Liver (tissue), 3 donors: ENCODE results near the gene OR5B21.

Experiments
- GABPA ChIP-seq, 2 donors: IDR thresholded peaks in 1 of 2; conservative IDR thresholded peaks in 1 of 2; 2 replicates each; pipeline ENCODE4 v1.6.1; 2016; ENCODE audit warnings: antibody characterized with exemption in 2 of 2, mild to moderate bottlenecking in 1 of 2, moderate library complexity in 1 of 2
- HNF4A ChIP-seq, 2 donors: conservative IDR thresholded peaks; 2 replicates each; pipeline ENCODE4 v1.6.1; 2016; ENCODE audit warnings: antibody characterized with exemption in 2 of 2, mild to moderate bottlenecking in 2 of 2
- SP1 ChIP-seq: IDR thresholded peaks from 2 replicates; pipeline ENCODE4 v1.6.1; 2018; ENCODE audit warnings: antibody characterized with exemption, mild to moderate bottlenecking
- TF ChIP-seq, protein P1 (sequence below): IDR thresholded peaks from 2 replicates; pipeline ENCODE4 v1.6.1; 2016; ENCODE audit warnings: antibody characterized with exemption, mild to moderate bottlenecking
- TF ChIP-seq, protein P2 (sequence below): fragments of 150-350 bp; IDR thresholded peaks from 2 replicates; pipeline ENCODE4 v1.5.1; 2017; ENCODE audit warnings: improper control_type of control experiment, low read depth, low read length; ENCODE audit not compliant: missing input control
- donor health status: healthy.
- donor health status: healthy.

DNA sequence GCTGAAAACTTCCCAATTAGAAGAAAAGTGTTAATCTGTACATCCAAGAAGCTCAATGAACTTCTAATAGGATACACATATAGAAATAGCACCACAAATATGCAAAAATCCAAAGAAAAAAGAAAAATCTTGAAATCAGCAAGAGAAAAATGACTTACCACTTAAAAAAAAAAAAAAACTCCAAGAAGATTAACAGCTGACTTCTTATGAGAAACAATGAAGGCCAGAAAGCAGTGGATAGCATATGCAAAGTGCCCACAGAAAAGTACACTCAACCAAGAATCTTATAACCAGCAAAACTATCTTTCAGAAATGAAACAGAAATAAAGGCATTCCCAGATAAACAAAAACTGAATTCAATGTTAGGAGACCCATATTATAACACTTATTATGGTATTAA lies 36.0 kb downstream of the OR5B21 start:
- TF ChIP-seq GABPA (IDR thresholded peaks at IDR 0.05 in 1 of 2, conservative IDR thresholded peaks at IDR 0.05 in 1 of 2) (no peak), SP1 (no peak), HNF4A (conservative IDR thresholded peaks at IDR 0.05) (no peak)
- TF ChIP-seq, protein P1, sequence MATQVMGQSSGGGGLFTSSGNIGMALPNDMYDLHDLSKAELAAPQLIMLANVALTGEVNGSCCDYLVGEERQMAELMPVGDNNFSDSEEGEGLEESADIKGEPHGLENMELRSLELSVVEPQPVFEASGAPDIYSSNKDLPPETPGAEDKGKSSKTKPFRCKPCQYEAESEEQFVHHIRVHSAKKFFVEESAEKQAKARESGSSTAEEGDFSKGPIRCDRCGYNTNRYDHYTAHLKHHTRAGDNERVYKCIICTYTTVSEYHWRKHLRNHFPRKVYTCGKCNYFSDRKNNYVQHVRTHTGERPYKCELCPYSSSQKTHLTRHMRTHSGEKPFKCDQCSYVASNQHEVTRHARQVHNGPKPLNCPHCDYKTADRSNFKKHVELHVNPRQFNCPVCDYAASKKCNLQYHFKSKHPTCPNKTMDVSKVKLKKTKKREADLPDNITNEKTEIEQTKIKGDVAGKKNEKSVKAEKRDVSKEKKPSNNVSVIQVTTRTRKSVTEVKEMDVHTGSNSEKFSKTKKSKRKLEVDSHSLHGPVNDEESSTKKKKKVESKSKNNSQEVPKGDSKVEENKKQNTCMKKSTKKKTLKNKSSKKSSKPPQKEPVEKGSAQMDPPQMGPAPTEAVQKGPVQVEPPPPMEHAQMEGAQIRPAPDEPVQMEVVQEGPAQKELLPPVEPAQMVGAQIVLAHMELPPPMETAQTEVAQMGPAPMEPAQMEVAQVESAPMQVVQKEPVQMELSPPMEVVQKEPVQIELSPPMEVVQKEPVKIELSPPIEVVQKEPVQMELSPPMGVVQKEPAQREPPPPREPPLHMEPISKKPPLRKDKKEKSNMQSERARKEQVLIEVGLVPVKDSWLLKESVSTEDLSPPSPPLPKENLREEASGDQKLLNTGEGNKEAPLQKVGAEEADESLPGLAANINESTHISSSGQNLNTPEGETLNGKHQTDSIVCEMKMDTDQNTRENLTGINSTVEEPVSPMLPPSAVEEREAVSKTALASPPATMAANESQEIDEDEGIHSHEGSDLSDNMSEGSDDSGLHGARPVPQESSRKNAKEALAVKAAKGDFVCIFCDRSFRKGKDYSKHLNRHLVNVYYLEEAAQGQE = no peak
- TF ChIP-seq, protein P2, sequence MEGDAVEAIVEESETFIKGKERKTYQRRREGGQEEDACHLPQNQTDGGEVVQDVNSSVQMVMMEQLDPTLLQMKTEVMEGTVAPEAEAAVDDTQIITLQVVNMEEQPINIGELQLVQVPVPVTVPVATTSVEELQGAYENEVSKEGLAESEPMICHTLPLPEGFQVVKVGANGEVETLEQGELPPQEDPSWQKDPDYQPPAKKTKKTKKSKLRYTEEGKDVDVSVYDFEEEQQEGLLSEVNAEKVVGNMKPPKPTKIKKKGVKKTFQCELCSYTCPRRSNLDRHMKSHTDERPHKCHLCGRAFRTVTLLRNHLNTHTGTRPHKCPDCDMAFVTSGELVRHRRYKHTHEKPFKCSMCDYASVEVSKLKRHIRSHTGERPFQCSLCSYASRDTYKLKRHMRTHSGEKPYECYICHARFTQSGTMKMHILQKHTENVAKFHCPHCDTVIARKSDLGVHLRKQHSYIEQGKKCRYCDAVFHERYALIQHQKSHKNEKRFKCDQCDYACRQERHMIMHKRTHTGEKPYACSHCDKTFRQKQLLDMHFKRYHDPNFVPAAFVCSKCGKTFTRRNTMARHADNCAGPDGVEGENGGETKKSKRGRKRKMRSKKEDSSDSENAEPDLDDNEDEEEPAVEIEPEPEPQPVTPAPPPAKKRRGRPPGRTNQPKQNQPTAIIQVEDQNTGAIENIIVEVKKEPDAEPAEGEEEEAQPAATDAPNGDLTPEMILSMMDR = no peak
